DOHH2 (cell line): Measurements from ENCODE around the gene LAMA3.

Experiments
- H3F3A ChIP-seq: fragments of 200-600 bp; sonication (generic), shearing (Covaris generic); 2 replicates; pipeline ENCODE4 v1.6.0; 2016; ENCODE audit warnings: antibody characterized with exemption, mild to moderate bottlenecking; ENCODE audit not compliant: control insufficient read depth, insufficient read depth
- H3K27ac ChIP-seq: fragments of 200-600 bp; sonication (generic); 2 replicates; pipeline ENCODE4 v1.5.1; 2014; ENCODE audit warnings: low read depth, mild to moderate bottlenecking, low read length, moderate library complexity
- H3K27me3 ChIP-seq: fragments of 200-600 bp; sonication (generic); 2 replicates; pipeline ENCODE4 v1.6.1; 2014; ENCODE audit warnings: mild to moderate bottlenecking, low read length, mixed read lengths; ENCODE audit not compliant: control insufficient read depth
- H3K36me3 ChIP-seq: fragments of 200-600 bp; sonication (generic); 2 replicates; pipeline ENCODE4 v1.6.1; 2014; ENCODE audit warnings: mild to moderate bottlenecking, low read length, moderate library complexity, mixed read lengths; ENCODE audit not compliant: control insufficient read depth
- H3K4me1 ChIP-seq: fragments of 200-600 bp; sonication (generic); 2 replicates; pipeline ENCODE4 v1.6.1; 2014; ENCODE audit warnings: mild to moderate bottlenecking, low read length, mixed read lengths; ENCODE audit not compliant: control insufficient read depth
- H3K4me2 ChIP-seq: fragments of 200-600 bp; sonication (generic); 2 replicates; pipeline ENCODE4 v1.6.0; 2014; ENCODE audit warnings: mild to moderate bottlenecking, low read length, moderate library complexity
- H3K4me3 ChIP-seq: fragments of 200-600 bp; sonication (generic); 2 replicates; pipeline ENCODE4 v1.5.1; 2014; ENCODE audit warnings: mild to moderate bottlenecking, low read length, mixed read lengths
- H3K79me2 ChIP-seq: fragments of 200-600 bp; sonication (generic); 2 replicates; pipeline ENCODE4 v1.6.1; 2014; ENCODE audit warnings: mild to moderate bottlenecking, low read length, mixed read lengths; ENCODE audit not compliant: control insufficient read depth
- H3K9me2 ChIP-seq: fragments of 200-600 bp; sonication (generic); replicated peaks from 2 replicates; pipeline ENCODE4 v1.6.1; 2014; ENCODE audit warnings: mild to moderate bottlenecking, low read length, mixed read lengths; ENCODE audit not compliant: control insufficient read depth
- H3K9me3 ChIP-seq: fragments of 200-600 bp; sonication (generic); 2 replicates; pipeline ENCODE4 v1.6.1; 2014; ENCODE audit warnings: antibody characterized with exemption, low read length, mixed read lengths; ENCODE audit not compliant: control insufficient read depth, insufficient read depth
- H4K20me1 ChIP-seq: fragments of 200-600 bp; sonication (generic); 2 replicates; pipeline ENCODE4 v1.6.0; 2014; ENCODE audit warnings: low read depth, mild to moderate bottlenecking, antibody characterized with exemption, low read length, moderate library complexity; ENCODE audit not compliant: control insufficient read depth, insufficient read depth
- EZH2phosphoT487 ChIP-seq: fragments of 200-600 bp; sonication (generic); IDR thresholded peaks from 2 replicates; pipeline ENCODE4 v1.6.1; 2017; ENCODE audit warnings: borderline replicate concordance, mild to moderate bottlenecking, antibody characterized with exemption, low read length, moderate library complexity, mixed read lengths
- TF ChIP-seq, protein P1 (sequence below): fragments of 200-600 bp; sonication (generic); IDR thresholded peaks from one replicate; pipeline ENCODE4 v1.5.1; 2014; ENCODE audit warnings: antibody characterized with exemption, mild to moderate bottlenecking, low read depth, low read length; ENCODE audit not compliant: poor library complexity, severe bottlenecking

LAMA3 gene

DNA sequence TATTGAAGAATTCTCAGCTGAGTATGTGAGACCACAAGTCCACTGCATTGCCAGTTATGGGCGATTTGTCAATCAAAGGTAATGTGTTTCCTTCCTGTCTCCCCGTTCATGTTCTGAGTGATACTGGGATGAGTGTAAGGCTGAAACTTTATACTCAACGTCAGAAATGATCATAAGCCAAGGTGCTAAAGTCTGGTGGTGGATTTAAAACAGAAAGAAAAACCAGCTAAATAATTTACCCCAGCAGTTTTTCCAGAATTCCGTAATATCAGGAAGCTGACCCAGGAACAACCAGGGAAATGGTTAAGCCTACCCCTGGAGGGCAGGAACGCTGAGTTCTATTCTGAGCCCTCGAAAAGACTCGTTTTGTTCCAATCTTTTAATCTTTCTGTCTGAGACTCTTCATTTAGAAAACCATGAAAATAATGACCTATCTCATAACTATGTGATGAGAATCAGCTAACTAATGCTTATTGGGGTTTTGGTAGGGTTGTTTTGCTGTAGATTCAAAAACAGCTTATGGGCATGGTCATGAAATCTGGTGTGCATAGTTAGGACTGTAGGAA is 149.6 kb downstream of the LAMA3 start:
- Histone ChIP-seq H3K4me1 (peaks cover 5% of the 10 kb centered on the region), H3K9me2 (no peaks in the 10 kb centered on the region), H3F3A (no peaks in the 10 kb centered on the region), H3K9me3 (no peaks in the 10 kb centered on the region), H3K4me3 (no peak overlapping the region), H3K27me3 (no peaks in the 10 kb centered on the region), H3K79me2 (no peaks in the 10 kb centered on the region), H3K4me2 (no peak overlapping the region), H3K27ac (no peak overlapping the region), H4K20me1 (no peaks in the 10 kb centered on the region), H3K36me3 (no peaks in the 10 kb centered on the region)
- TF ChIP-seq EZH2phosphoT487: no peak
- TF ChIP-seq, protein P1, sequence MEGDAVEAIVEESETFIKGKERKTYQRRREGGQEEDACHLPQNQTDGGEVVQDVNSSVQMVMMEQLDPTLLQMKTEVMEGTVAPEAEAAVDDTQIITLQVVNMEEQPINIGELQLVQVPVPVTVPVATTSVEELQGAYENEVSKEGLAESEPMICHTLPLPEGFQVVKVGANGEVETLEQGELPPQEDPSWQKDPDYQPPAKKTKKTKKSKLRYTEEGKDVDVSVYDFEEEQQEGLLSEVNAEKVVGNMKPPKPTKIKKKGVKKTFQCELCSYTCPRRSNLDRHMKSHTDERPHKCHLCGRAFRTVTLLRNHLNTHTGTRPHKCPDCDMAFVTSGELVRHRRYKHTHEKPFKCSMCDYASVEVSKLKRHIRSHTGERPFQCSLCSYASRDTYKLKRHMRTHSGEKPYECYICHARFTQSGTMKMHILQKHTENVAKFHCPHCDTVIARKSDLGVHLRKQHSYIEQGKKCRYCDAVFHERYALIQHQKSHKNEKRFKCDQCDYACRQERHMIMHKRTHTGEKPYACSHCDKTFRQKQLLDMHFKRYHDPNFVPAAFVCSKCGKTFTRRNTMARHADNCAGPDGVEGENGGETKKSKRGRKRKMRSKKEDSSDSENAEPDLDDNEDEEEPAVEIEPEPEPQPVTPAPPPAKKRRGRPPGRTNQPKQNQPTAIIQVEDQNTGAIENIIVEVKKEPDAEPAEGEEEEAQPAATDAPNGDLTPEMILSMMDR: no peak

DNA sequence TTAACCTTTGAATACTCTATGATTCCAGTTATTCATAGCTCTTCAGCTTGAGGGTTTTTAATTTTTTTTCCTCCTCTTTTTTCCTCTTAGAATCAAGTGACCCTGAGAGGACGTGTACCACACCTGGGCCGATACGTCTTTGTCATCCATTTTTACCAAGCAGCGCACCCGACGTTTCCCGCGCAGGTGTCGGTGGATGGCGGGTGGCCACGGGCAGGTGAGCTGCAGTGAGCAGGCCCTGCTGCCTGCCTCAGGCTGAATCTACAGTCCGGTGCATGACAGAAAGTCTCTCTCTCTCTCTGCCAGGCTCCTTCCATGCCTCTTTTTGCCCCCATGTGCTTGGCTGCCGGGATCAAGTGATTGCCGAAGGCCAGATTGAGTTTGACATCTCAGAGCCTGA is 153.1 kb downstream of the LAMA3 start:
- no peaks in the 10 kb centered on the region for H3F3A ChIP-seq

DNA sequence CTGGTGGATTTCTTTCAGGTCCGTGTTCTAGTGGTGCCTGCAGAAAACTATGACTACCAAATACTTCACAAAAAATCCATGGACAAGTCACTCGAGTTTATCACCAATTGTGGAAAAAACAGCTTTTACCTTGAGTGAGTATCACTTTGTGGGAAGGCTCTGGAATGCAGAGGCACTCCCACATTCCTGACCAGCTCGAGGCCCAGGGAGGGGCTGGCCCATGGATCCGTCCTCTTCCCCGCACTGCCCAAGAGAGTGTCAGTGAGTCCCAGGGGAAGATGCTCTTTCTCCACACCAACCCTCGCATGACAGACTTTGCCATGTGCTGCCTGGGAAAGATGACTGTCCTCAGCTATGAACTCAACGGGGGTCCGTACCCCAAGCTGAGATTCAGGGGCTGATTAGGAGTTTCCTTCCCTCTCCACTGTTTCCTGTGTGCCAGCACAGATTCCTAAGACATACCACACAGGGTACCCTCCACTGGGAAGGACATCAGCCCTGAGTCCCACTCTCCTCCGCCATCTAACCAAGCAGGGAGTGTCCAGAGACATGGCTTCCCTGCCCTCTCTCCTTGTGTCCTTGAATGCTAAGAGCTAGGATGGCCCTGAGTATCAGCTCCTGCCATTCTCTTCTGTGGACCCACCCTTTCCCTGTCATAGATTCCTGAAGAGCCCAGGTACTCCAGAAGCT is 155.9 kb downstream of the LAMA3 start:
- Histone ChIP-seq H4K20me1 (no peaks in the 10 kb centered on the region), H3K36me3 (no peaks in the 10 kb centered on the region), H3K4me3 (no peak overlapping the region), H3K27me3 (no peaks in the 10 kb centered on the region), H3K4me2 (no peak overlapping the region), H3K4me1 (no peaks in the 10 kb centered on the region), H3F3A (no peaks in the 10 kb centered on the region), H3K79me2 (no peaks in the 10 kb centered on the region), H3K27ac (no peak overlapping the region), H3K9me2 (no peaks in the 10 kb centered on the region), H3K9me3 (no peaks in the 10 kb centered on the region)
- no peak for TF ChIP-seq EZH2phosphoT487
- TF ChIP-seq, protein P1: no peak

More for the DNA sequence above, 153.1 kb downstream of the LAMA3 start:
- Histone ChIP-seq H3K36me3 (no peaks in the 10 kb centered on the region), H3K4me3 (no peak overlapping the region), H3K4me2 (no peak overlapping the region), H3K9me2 (no peaks in the 10 kb centered on the region), H3K27ac (no peak overlapping the region), H3K79me2 (no peaks in the 10 kb centered on the region), H3K4me1 (no peaks in the 10 kb centered on the region), H4K20me1 (no peaks in the 10 kb centered on the region), H3K27me3 (no peaks in the 10 kb centered on the region), H3K9me3 (no peaks in the 10 kb centered on the region)
- no peak for TF ChIP-seq EZH2phosphoT487
- TF ChIP-seq, protein P1: no peak
